ENCODE data around the gene CAMKK2.

CAMKK2 gene

DNA sequence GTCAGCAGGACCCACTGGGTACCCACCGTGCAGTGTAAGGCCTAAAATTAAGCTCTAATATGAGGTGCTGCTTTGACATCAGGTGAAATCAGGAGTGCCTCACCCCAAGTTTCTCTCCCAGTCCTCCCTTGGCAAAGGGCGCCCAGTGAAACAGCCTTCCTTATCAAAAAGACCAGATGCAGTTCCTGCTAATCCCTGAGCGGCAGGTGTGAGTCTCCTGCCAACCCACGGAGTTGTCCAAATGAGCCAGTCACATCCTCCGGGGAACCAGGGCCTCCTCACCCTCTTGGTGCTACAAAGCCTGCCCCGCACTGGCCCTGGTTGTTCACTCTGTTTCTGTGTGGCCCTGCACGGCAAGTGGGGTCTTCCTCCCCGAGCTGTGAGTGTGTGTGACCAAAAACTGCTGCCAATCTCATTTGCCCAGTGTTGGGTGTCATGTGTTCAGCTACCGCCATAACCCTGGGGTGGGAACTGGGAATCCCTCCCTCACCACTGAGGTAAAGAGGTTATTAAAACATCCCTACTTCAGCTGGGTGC, 106.8 kb downstream of the CAMKK2 start:
- DNase-seq, result no peak

DNA sequence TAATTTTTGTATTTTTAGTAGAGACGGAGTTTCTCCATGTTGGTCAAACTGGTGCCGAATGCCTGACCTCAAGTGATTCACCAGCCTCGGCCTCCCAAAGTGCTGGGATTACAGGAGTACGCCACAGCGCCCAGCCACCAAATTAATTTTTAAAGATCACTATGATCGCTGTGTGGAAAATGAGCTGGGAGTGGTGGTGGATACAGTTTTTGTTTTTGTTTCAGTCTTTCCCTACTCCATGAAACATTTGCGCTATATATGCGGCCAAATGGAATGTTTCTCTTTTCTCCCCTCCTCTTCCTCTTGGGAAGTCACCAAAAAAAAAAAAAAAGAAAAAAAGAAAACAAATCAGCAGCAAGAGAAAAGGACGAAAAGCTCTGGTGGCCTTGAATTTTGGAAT, 107.4 kb downstream of the CAMKK2 start:
- DNase-seq, result no peak

DNA sequence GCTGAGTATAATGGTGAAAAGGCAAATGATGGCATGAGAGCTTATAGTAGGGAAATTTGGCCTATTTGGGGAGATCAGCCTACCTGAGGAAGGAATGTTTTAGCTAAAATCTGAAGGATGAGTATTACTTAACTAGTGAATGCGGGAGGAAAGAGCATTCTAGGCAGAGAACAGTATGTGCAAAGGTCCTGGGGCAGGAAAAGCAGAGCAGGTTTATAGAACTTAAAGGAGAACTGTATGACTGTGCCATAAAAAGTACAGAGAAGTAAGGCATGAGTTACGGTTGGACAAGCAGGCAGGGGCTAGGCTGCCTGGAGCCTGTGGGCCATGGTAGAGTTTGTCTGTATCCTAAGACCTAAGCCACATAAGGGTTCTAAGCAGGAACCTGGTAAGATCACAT, 108.3 kb downstream of the CAMKK2 start:
- no peak for DNase-seq
